GM13977 (cell line): Measurements from ENCODE around the gene AKAP8.
"Not testable (repeated sequence)": the region's sequence is repeated elsewhere in the genome, so short reads cannot be mapped to it uniquely, and the experiment has no call there.

Experiments used
- DNase-seq: peaks from one replicate; pipeline ENCODE4 v3.0.0; 2012; ENCODE audit warnings: low spot score
- in situ Hi-C: fragments of 300-500 bp; cut with MboI; formaldehyde crosslinking; loops from one replicate; pipeline ENCODE4 v1.12.0; 2022; ENCODE audit warnings: low sequenced_read_pairs, low pct_unique_long_range_greater_than_20kb, mixed read lengths, inconsistent platforms; ENCODE audit not compliant: unreplicated experiment
- TF ChIP-seq, protein P1 (sequence below): IDR thresholded peaks from 2 replicates; pipeline ENCODE4 v1.5.1; 2012; ENCODE audit warnings: mild to moderate bottlenecking, control low read depth; ENCODE audit not compliant: insufficient read depth; ENCODE audit errors: extremely low read depth, missing control alignments

The AKAP8 gene

GRCh38 chr19:15399234-15399515 is 19.6 kb upstream of the AKAP8 start:
- TF ChIP-seq, protein P1, sequence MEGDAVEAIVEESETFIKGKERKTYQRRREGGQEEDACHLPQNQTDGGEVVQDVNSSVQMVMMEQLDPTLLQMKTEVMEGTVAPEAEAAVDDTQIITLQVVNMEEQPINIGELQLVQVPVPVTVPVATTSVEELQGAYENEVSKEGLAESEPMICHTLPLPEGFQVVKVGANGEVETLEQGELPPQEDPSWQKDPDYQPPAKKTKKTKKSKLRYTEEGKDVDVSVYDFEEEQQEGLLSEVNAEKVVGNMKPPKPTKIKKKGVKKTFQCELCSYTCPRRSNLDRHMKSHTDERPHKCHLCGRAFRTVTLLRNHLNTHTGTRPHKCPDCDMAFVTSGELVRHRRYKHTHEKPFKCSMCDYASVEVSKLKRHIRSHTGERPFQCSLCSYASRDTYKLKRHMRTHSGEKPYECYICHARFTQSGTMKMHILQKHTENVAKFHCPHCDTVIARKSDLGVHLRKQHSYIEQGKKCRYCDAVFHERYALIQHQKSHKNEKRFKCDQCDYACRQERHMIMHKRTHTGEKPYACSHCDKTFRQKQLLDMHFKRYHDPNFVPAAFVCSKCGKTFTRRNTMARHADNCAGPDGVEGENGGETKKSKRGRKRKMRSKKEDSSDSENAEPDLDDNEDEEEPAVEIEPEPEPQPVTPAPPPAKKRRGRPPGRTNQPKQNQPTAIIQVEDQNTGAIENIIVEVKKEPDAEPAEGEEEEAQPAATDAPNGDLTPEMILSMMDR, result no peak
- DNase-seq, result no peak
- in situ Hi-C loops, result no loop called here

- TF ChIP-seq, protein P1, result no peak
- in situ Hi-C loops, result no loop called here
- DNase-seq, result no peak
These were observed 19.1 kb upstream of the AKAP8 start for GRCh38 chr19:15398501-15399233.

GRCh38 chr19:15397782-15398181 is 18.2 kb upstream of the AKAP8 start:
- in situ Hi-C loops, result no loop called here
- TF ChIP-seq, protein P1, result no peak
- DNase-seq, result no peak

DNA sequence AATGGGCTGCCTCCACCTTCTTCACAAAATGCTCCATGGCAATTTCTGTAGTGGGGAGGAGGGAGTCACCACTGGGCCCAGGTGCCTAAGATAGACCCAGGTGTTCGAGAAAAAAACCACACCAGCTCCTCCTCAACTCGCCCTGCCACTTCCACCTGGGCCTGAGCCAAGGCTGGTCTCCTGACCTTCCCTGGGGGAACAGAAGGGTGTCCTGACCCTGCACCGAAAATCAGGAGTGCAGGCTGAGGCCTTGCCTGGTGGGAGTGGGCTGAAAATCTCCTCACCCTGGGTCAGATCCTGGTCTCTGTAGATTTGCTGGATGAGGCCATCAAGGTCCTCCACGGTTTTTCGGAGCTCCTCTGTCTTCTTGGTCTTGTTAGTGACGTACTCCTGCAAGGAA is 17.6 kb upstream of the AKAP8 start:
- in situ Hi-C loops, result no loop called here
- TF ChIP-seq, protein P1, result no peak
- no peak for DNase-seq

DNA sequence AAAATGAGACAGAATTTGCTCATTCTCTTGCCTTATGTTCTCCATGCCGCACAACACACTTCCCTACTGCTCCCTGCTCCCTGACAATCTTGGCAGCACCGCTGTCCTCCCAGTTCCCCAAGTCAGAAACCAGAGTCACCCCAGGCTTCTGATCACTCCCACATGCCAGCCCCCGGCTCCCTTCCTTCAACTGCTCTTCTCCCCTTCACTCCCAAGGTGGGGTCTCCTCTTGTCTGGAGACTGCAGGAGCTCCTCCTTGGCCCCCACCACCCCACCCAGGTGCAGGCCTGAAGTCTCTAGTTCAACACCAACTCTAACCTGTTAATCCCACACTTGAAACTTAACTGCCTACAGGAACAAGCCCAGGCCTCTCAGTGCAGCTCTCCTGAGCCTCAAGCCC is 16.8 kb upstream of the AKAP8 start:
- in situ Hi-C loops, result no loop called here
- no peak for DNase-seq
- TF ChIP-seq, protein P1, result no peak

DNA sequence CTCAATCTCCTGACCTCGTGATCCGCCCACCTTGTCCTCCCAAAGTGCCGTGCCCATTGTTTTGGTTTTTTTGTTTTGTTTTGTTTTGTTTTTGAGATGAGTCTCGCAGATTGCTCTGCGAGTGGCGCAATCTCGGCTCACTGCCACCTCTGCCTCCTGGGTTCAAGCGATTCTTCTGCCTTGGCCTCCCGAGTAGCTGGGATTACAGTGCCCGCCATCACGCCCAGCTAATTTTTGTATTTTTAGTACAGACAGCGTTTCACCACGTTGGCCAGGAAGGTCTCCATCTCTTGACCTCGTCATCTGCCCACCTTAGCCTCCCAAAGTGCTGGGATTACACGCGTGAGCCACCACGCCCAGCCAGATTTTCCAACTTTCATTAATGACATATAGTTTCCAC is 15.7 kb upstream of the AKAP8 start:
- in situ Hi-C loops, DNase-seq: not testable (repeated sequence)

DNA sequence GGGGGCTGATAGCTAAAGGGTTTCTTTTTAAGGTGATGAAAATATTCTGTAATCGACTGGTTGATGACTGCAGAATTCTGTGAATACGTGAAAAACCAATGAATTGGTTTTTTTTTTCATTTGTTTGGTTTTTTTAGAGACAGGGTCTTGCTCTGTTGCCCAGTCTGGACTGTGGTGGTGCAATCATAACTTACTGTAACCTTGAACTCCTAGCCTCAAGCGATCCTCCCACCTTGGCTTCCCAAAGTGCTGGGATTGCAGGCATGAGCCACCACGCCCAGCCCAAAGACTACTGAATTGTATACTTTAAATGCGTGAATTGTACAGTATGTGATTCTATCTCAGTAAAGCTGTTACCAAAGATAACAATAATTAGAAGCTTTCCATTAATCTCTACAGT is 14.8 kb upstream of the AKAP8 start:
- in situ Hi-C loops, result no loop called here
- TF ChIP-seq, protein P1, result no peak

More for the DNA sequence above, 14.8 kb upstream of the AKAP8 start:
- no peak for DNase-seq
